ENCODE results near the gene GAPDH.

GRCh38 chr12:6554168-6555017 lies 20.1 kb downstream of the GAPDH start:
- TF ChIP-seq CTCF (IDR thresholded peaks at IDR 0.05) (peak; percentile 70), EZH2 (IDR thresholded peaks at IDR 0.05) (no peak), EZH2phosphoT487 (IDR thresholded peaks at IDR 0.05) (no peak)
